ENCODE results near the gene ZMIZ1.

ZMIZ1 gene

DNA sequence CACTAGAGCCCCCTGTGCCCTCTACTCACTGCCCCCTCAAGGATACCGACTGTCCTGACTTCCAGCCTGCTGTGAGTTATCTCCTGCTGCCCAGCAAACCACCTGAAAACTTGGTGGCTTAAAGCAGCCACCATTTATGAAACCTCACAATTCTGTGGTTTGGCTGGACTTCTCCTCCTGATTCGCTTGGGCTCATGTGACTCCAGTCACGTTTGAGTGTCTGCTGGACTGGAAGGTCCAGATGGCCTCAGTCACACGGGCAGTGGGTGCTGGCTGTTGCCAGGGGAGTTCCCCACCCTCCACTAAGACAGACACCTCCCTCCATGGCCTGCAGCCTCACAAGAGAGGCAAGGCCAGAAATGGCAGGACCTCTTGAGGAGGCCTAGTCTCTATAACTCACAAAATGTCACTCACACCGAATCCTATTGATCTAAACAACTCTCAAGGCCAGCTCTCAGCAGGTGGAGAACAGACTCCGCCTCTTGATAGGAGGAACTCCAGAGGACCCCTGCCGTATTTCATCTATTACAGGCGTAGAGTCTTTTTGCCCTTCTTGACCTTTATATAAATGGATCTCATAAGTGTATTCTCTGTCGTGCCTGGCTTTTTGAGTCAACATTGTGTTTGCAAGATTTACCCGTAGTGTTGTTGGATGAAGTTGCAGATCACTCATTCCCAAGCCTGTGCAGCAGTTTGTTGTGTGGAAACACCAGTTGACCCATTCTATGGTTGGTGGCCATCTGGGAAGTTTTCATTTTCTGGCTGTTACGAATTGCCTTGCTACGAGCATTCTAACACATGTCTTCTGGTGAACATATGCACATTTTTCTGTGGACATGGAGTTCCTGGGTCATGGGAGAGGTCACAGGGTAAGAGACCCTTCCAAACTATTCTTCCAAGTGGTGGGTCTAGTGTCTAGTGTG is 48.3 kb downstream of the ZMIZ1 start:
- no peaks in the 10 kb centered on the region for H3K27me3 ChIP-seq
- H3K4me1 ChIP-seq, result peaks cover 33% of the 10 kb centered on the region
- no peak for DNase-seq
- no peak for TF ChIP-seq CTCF (IDR thresholded peaks at IDR 0.05; ENCODE audit: low read depth, low read length)
- H3K4me3 ChIP-seq (ENCODE audit: low read depth, low read length), result no peak overlapping the region
- peaks cover 26% of the 10 kb centered on the region for H3K36me3 ChIP-seq
- H3K9me3 ChIP-seq, result no peaks in the 10 kb centered on the region

- DNase-seq, result no peak
- H3K27me3 ChIP-seq, result no peaks in the 10 kb centered on the region
- TF ChIP-seq CTCF (IDR thresholded peaks at IDR 0.05; ENCODE audit: low read depth, low read length), result no peak
- peaks cover 35% of the 10 kb centered on the region for H3K36me3 ChIP-seq
- no peak overlapping the region for H3K4me3 ChIP-seq (ENCODE audit: low read depth, low read length)
- H3K4me1 ChIP-seq, result peaks cover 19% of the 10 kb centered on the region
- no peaks in the 10 kb centered on the region for H3K9me3 ChIP-seq
Measured at GRCh38 chr10:79118286-79119202, 49.8 kb downstream of the ZMIZ1 start.

- no peaks in the 10 kb centered on the region for H3K9me3 ChIP-seq
- peaks cover 40% of the 10 kb centered on the region for H3K36me3 ChIP-seq
- no peak for TF ChIP-seq CTCF (IDR thresholded peaks at IDR 0.05; ENCODE audit: low read depth, low read length)
- no peaks in the 10 kb centered on the region for H3K27me3 ChIP-seq
- no peak for DNase-seq
- no peak overlapping the region for H3K4me3 ChIP-seq (ENCODE audit: low read depth, low read length)
- H3K4me1 ChIP-seq, result peaks cover 12% of the 10 kb centered on the region
Measured at GRCh38 chr10:79119306-79119705, 50.5 kb downstream of the ZMIZ1 start.

DNA sequence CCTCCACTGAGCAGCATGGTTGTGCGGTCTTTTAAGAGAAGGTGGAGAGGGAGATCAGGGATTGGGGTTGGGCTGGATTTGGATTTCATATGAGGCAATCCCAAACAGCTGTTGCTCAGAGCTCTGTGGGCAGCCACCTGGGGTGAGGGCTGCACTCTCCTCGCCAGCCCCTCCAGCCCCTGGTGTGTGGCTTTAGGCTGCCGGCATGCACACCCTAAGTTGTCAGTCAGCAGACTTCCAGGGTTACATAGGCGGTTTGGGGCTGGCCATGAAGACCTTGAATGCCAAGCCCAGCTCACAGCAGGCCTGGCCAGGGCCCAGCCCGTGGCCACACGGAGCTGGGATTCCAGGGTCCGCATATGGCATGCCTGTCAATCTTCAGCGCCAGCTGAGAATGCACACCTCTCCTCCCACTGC is 54.8 kb downstream of the ZMIZ1 start:
- TF ChIP-seq CTCF (IDR thresholded peaks at IDR 0.05; ENCODE audit: low read depth, low read length), result no peak
- H3K9me3 ChIP-seq, result no peaks in the 10 kb centered on the region
- peaks cover 58% of the 10 kb centered on the region for H3K36me3 ChIP-seq
- no peak for DNase-seq
- peaks cover 12% of the 10 kb centered on the region for H3K4me1 ChIP-seq
- no peak overlapping the region for H3K4me3 ChIP-seq (ENCODE audit: low read depth, low read length)
- no peaks in the 10 kb centered on the region for H3K27me3 ChIP-seq

GRCh38 chr10:79124066-79124465 is 55.3 kb downstream of the ZMIZ1 start:
- H3K9me3 ChIP-seq, result no peaks in the 10 kb centered on the region
- no peak for TF ChIP-seq CTCF (IDR thresholded peaks at IDR 0.05; ENCODE audit: low read depth, low read length)
- peaks cover 17% of the 10 kb centered on the region for H3K4me1 ChIP-seq
- H3K36me3 ChIP-seq, result peaks cover 58% of the 10 kb centered on the region
- H3K4me3 ChIP-seq (ENCODE audit: low read depth, low read length), result no peak overlapping the region
- H3K27me3 ChIP-seq, result no peaks in the 10 kb centered on the region
- no peak for DNase-seq
